ENCODE results near the gene DPEP1.

Gene DPEP1

DNA sequence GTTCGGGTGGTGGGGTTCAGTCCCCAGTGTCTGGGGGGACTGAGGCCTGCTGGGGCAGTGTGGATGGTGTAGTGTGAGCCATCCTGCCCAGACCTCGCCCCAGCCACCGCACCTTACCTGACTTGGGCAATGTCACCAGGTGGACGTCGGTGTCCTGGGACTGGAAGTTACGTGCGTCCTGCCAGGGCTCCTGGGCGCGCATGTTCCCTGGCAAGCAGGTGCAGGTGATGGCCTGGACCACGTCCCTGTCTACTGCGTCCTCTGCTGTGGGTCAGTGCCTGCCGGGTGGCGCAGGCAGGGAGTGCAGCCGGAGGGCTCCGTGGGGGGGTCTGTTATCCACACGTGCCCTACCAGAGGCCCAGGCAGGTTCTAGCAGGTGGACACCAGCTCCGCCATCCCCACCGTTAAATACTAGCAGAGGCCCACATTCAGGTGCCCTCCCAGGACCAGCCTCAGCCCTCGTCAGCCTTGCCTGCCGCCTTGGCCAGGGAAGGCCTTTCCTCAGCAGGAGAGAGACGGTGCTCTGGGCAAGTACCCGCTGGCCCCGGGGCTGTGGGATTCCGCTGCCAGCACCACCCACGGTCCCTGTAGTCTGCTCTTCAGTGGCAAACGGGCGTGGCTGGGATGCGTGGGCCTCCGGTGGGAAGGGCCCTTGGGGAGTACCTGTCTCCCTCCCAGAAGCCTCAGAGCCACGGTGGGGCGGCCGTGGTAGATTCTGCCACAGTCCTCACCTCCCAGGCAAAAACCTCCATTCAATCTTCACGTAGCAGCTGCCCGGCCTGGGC lies 8.1 kb upstream of the DPEP1 start:
- Histone ChIP-seq H3K4me2 (ENCODE audit: low read depth, low read length) (no peak overlapping the region), H3K4me3 (ENCODE audit: low read length) (no peak overlapping the region), H2AFZ (ENCODE audit: low read length) (no peak overlapping the region), H3K9me3 (replicated peaks; ENCODE audit: insufficient read depth, low read length) (no peaks in the 10 kb centered on the region), H3K79me2 (ENCODE audit: low read length) (no peaks in the 10 kb centered on the region), H3K9me2 (replicated peaks; ENCODE audit: insufficient read depth, low read length) (no peaks in the 10 kb centered on the region), H4K20me1 (ENCODE audit: insufficient read depth, low read length) (no peaks in the 10 kb centered on the region), H3K4me1 (ENCODE audit: low read length) (no peaks in the 10 kb centered on the region), H3K9ac (ENCODE audit: low read length) (no peak overlapping the region), H3K36me3 (replicated peaks; ENCODE audit: insufficient read depth, low read length) (no peaks in the 10 kb centered on the region), H3K27me3 (replicated peaks; ENCODE audit: insufficient read depth, low read length) (no peaks in the 10 kb centered on the region), H3F3A (ENCODE audit: insufficient read depth, low read length) (no peaks in the 10 kb centered on the region), H3K27ac (ENCODE audit: low read length) (no peak overlapping the region)
- TF ChIP-seq EZH2phosphoT487 (IDR thresholded peaks at IDR 0.05; ENCODE audit: low read length): no peak
- no peak for TF ChIP-seq EZH2 (optimal IDR thresholded peaks at IDR 0.05; ENCODE audit: low read depth, low read length)
- TF ChIP-seq, protein P1, sequence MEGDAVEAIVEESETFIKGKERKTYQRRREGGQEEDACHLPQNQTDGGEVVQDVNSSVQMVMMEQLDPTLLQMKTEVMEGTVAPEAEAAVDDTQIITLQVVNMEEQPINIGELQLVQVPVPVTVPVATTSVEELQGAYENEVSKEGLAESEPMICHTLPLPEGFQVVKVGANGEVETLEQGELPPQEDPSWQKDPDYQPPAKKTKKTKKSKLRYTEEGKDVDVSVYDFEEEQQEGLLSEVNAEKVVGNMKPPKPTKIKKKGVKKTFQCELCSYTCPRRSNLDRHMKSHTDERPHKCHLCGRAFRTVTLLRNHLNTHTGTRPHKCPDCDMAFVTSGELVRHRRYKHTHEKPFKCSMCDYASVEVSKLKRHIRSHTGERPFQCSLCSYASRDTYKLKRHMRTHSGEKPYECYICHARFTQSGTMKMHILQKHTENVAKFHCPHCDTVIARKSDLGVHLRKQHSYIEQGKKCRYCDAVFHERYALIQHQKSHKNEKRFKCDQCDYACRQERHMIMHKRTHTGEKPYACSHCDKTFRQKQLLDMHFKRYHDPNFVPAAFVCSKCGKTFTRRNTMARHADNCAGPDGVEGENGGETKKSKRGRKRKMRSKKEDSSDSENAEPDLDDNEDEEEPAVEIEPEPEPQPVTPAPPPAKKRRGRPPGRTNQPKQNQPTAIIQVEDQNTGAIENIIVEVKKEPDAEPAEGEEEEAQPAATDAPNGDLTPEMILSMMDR (IDR thresholded peaks at IDR 0.05; ENCODE audit: low read length): no peak
- DNase-seq: no peak

- TF ChIP-seq, protein P1 (IDR thresholded peaks at IDR 0.05; ENCODE audit: low read length): no peak
- TF ChIP-seq EZH2 (optimal IDR thresholded peaks at IDR 0.05; ENCODE audit: low read depth, low read length) (no peak), EZH2phosphoT487 (IDR thresholded peaks at IDR 0.05; ENCODE audit: low read length) (no peak)
- no peaks in the 10 kb centered on the region for H3K79me2 ChIP-seq (ENCODE audit: low read length)
- no peak overlapping the region for H3K9ac ChIP-seq (ENCODE audit: low read length)
Measured at GRCh38 chr16:89606006-89606405, 7.4 kb upstream of the DPEP1 start.

GRCh38 chr16:89607453-89607852 lies 6.0 kb upstream of the DPEP1 start:
- TF ChIP-seq EZH2phosphoT487 (IDR thresholded peaks at IDR 0.05; ENCODE audit: low read length): no peak
- no peak for TF ChIP-seq EZH2 (optimal IDR thresholded peaks at IDR 0.05; ENCODE audit: low read depth, low read length)
- TF ChIP-seq, protein P1 (IDR thresholded peaks at IDR 0.05; ENCODE audit: low read length): no peak
- DNase-seq: no peak
- H2AFZ ChIP-seq (ENCODE audit: low read length): no peak overlapping the region

More at GRCh38 chr16:89606006-89606405, 7.4 kb upstream of the DPEP1 start:
- H2AFZ ChIP-seq (ENCODE audit: low read length): no peak overlapping the region
- H3K4me3 ChIP-seq (ENCODE audit: low read length): no peak overlapping the region
- no peaks in the 10 kb centered on the region for H3K9me3 ChIP-seq (replicated peaks; ENCODE audit: insufficient read depth, low read length)
- H3K4me2 ChIP-seq (ENCODE audit: low read depth, low read length): no peak overlapping the region
- DNase-seq: no peak
- no peaks in the 10 kb centered on the region for H3K27me3 ChIP-seq (replicated peaks; ENCODE audit: insufficient read depth, low read length)
- H3K9me2 ChIP-seq (replicated peaks; ENCODE audit: insufficient read depth, low read length): no peaks in the 10 kb centered on the region
- no peaks in the 10 kb centered on the region for H3K4me1 ChIP-seq (ENCODE audit: low read length)
- no peaks in the 10 kb centered on the region for H3F3A ChIP-seq (ENCODE audit: insufficient read depth, low read length)
- H3K36me3 ChIP-seq (replicated peaks; ENCODE audit: insufficient read depth, low read length): no peaks in the 10 kb centered on the region
- no peak overlapping the region for H3K27ac ChIP-seq (ENCODE audit: low read length)
- H4K20me1 ChIP-seq (ENCODE audit: insufficient read depth, low read length): no peaks in the 10 kb centered on the region

More at GRCh38 chr16:89607453-89607852, 6.0 kb upstream of the DPEP1 start:
- Histone ChIP-seq H3K79me2 (ENCODE audit: low read length) (no peaks in the 10 kb centered on the region), H3K4me2 (ENCODE audit: low read depth, low read length) (no peak overlapping the region), H3K27ac (ENCODE audit: low read length) (no peak overlapping the region), H3K27me3 (replicated peaks; ENCODE audit: insufficient read depth, low read length) (no peaks in the 10 kb centered on the region), H3K36me3 (replicated peaks; ENCODE audit: insufficient read depth, low read length) (no peaks in the 10 kb centered on the region), H3K9me2 (replicated peaks; ENCODE audit: insufficient read depth, low read length) (no peaks in the 10 kb centered on the region), H4K20me1 (ENCODE audit: insufficient read depth, low read length) (no peaks in the 10 kb centered on the region), H3F3A (ENCODE audit: insufficient read depth, low read length) (no peaks in the 10 kb centered on the region), H3K4me1 (ENCODE audit: low read length) (no peaks in the 10 kb centered on the region), H3K4me3 (ENCODE audit: low read length) (no peak overlapping the region), H3K9me3 (replicated peaks; ENCODE audit: insufficient read depth, low read length) (no peaks in the 10 kb centered on the region), H3K9ac (ENCODE audit: low read length) (no peak overlapping the region)

All from MM.1S (cell line).